ENCODE measurements around the gene UQCC3.

DNA sequence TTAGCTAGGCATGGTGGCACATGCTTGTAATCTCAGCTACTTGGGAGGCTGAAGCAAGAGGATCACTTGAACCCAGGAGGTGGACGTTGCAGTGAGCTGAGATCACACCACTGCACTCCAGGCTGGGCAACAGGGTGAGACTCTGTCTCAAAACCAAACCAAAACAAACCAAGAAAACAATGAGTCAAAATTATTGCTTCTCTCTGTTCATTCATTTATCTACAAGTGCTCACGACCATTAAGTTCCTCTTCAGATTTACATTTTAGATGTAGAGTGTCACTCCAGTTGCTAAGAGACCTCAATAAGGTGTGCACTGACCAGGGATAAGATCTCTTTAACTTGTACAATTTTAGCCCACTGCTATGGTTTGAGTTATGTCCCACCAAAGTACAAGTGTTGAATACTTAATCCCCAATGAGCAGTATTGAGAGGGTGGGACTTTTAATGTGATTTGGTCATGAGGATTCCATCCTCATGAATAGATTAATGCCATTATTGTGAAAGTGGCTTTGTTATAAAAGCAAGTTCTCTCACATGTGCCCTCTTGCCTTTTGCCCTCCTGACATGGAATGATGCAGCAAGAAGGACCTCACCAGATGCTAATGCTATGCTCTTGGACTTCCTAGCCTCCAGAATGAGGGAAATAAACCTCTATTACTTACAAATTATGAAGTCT lies 48.0 kb downstream of the UQCC3 start:
- TF ChIP-seq, protein P1, sequence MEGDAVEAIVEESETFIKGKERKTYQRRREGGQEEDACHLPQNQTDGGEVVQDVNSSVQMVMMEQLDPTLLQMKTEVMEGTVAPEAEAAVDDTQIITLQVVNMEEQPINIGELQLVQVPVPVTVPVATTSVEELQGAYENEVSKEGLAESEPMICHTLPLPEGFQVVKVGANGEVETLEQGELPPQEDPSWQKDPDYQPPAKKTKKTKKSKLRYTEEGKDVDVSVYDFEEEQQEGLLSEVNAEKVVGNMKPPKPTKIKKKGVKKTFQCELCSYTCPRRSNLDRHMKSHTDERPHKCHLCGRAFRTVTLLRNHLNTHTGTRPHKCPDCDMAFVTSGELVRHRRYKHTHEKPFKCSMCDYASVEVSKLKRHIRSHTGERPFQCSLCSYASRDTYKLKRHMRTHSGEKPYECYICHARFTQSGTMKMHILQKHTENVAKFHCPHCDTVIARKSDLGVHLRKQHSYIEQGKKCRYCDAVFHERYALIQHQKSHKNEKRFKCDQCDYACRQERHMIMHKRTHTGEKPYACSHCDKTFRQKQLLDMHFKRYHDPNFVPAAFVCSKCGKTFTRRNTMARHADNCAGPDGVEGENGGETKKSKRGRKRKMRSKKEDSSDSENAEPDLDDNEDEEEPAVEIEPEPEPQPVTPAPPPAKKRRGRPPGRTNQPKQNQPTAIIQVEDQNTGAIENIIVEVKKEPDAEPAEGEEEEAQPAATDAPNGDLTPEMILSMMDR (IDR thresholded peaks at IDR 0.05), result no peak
- no peak for TF ChIP-seq POLR2A (IDR thresholded peaks at IDR 0.05)

Data from Peyer's patch (tissue), 4 donors.